SK-N-SH (cell line): ENCODE measurements around the gene WASL.
A peak's percentile ranks its signal among the peaks of the same experiment; 100 is the strongest.

ENCODE experiments used
- EZH2phosphoT487 ChIP-seq: fragments of 200-600 bp; sonication (generic); IDR thresholded peaks from 2 replicates; pipeline ENCODE4 v1.6.1; 2017; ENCODE audit warnings: low read depth, mixed run types, mild to moderate bottlenecking, antibody characterized with exemption, moderate library complexity, borderline replicate concordance
- JUND ChIP-seq: IDR thresholded peaks from 2 replicates; pipeline ENCODE4 v1.4.0; 2012
- MEF2A ChIP-seq: IDR thresholded peaks from 2 replicates; pipeline ENCODE4 v1.4.0; 2012; ENCODE audit warnings: low read depth, borderline replicate concordance
- POLR2AphosphoS5 ChIP-seq: IDR thresholded peaks from 2 replicates; pipeline ENCODE4 v1.6.1; 2012; ENCODE audit warnings: low read depth, low read length
- TF ChIP-seq, protein P1 (sequence below): fragments of 200-600 bp; sonication (generic); IDR thresholded peaks from 2 replicates; pipeline ENCODE4 v1.6.1; 2017; ENCODE audit warnings: antibody characterized with exemption, mild to moderate bottlenecking, moderate library complexity
- TF ChIP-seq, protein P2 (sequence below): IDR thresholded peaks from 2 replicates; pipeline ENCODE4; 2012
- TF ChIP-seq, protein P3 (sequence below): IDR thresholded peaks from 2 replicates; pipeline ENCODE4 v1.4.0; 2012; ENCODE audit warnings: low read depth
- TF ChIP-seq, protein P4 (sequence below): IDR thresholded peaks from 2 replicates; pipeline ENCODE4 v1.4.0; 2012; ENCODE audit warnings: low read depth, borderline replicate concordance

DNA sequence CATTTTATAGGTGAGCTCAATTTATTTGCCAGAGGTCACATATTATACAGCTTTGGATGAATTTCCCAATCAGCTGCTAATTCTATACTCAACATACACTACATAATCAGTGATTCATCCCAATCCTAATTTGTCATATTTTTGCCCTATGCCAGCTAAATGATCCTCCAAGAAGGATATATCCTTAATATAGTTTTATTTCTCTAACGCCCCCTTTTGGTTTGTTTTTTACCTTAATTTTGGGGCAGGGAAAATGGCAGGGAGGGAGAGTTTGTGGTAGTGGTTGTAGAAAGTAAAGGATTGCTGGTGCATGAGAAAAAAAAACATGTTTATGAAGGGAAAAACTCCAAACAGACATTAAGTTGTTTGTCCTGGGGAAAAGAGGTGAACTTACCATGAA is 31.9 kb downstream of the WASL start:
- TF ChIP-seq, protein P1, sequence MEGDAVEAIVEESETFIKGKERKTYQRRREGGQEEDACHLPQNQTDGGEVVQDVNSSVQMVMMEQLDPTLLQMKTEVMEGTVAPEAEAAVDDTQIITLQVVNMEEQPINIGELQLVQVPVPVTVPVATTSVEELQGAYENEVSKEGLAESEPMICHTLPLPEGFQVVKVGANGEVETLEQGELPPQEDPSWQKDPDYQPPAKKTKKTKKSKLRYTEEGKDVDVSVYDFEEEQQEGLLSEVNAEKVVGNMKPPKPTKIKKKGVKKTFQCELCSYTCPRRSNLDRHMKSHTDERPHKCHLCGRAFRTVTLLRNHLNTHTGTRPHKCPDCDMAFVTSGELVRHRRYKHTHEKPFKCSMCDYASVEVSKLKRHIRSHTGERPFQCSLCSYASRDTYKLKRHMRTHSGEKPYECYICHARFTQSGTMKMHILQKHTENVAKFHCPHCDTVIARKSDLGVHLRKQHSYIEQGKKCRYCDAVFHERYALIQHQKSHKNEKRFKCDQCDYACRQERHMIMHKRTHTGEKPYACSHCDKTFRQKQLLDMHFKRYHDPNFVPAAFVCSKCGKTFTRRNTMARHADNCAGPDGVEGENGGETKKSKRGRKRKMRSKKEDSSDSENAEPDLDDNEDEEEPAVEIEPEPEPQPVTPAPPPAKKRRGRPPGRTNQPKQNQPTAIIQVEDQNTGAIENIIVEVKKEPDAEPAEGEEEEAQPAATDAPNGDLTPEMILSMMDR, result peak; percentile 26; the same call in 1 of the 2 replicates
- TF ChIP-seq, protein P2, sequence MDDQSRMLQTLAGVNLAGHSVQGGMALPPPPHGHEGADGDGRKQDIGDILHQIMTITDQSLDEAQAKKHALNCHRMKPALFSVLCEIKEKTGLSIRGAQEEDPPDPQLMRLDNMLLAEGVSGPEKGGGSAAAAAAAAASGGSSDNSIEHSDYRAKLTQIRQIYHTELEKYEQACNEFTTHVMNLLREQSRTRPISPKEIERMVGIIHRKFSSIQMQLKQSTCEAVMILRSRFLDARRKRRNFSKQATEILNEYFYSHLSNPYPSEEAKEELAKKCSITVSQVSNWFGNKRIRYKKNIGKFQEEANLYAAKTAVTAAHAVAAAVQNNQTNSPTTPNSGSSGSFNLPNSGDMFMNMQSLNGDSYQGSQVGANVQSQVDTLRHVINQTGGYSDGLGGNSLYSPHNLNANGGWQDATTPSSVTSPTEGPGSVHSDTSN, result no peak
- TF ChIP-seq, protein P3, sequence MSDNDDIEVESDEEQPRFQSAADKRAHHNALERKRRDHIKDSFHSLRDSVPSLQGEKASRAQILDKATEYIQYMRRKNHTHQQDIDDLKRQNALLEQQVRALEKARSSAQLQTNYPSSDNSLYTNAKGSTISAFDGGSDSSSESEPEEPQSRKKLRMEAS, result no peak
- TF ChIP-seq EZH2phosphoT487 (no peak), POLR2AphosphoS5 (no peak), MEF2A (no peak), JUND (no peak)
- TF ChIP-seq, protein P4, sequence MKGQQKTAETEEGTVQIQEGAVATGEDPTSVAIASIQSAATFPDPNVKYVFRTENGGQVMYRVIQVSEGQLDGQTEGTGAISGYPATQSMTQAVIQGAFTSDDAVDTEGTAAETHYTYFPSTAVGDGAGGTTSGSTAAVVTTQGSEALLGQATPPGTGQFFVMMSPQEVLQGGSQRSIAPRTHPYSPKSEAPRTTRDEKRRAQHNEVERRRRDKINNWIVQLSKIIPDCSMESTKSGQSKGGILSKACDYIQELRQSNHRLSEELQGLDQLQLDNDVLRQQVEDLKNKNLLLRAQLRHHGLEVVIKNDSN, result no peak
